CD4-positive, alpha-beta T cell treated with Interleukin-6 at 100 ng/mL for 8 hours (primary cell): ENCODE results near the gene CDADC1.
"Not testable (repeated sequence)": the region's sequence is repeated elsewhere in the genome, so short reads cannot be mapped to it uniquely, and the experiment has no call there.

Experiments used
- DNase-seq: peaks from one replicate; pipeline ENCODE4 v3.0.0-alpha.2; 2020; ENCODE audit warnings: mixed read lengths, low spot score

The CDADC1 gene

DNA sequence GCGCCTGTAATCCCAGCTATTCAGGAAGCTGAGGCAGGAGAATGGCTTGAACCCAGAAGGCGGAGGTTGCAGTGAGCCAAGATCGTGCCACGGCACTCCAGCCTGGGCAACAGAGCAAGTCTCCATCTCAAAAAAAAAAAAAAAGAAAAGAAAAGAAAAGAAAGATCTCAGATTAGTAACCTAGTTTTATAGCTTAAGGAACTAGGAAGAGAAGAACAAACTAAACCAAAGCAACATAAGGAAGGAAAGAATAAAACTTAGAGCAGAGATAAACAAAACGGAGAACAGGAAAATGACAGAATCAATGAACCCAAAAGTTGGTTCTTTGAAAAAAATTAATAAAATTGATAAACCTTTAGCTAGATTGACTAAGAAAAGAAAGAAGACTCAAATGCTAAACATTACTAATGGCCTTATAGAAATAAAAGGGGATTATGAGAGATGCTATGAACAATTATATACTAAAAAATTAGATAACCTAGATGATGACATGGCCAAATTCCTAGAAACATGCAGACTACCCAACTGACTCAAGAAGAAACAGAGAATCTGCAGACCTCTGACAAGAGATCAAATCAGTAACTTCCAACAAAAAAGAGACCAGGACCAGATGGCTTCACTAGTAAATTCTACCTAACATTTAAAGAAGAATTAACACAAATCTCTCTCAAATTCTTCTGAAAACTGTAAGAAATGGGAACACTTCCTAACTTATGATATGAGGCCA is 68.2 kb downstream of the CDADC1 start:
- DNase-seq, result no peak

DNA sequence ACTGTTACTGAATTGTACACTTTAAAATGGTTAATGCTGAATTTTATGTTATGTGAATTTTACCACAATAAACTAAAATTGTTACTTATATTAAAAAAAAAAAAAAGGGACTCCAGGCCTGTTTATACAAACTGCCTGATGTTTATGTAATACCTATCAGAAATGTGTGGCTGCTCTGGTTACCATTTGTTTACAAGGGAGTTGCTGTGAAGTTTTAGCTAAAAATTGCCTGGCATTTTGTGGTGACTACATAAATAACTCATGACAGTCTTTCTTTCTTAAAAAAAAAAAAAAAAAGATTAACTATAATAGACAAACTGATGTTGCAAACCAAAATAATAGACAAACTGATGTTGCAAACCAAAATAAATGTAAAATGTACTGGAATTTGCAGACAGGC is 71.8 kb downstream of the CDADC1 start:
- DNase-seq, result no peak

DNA sequence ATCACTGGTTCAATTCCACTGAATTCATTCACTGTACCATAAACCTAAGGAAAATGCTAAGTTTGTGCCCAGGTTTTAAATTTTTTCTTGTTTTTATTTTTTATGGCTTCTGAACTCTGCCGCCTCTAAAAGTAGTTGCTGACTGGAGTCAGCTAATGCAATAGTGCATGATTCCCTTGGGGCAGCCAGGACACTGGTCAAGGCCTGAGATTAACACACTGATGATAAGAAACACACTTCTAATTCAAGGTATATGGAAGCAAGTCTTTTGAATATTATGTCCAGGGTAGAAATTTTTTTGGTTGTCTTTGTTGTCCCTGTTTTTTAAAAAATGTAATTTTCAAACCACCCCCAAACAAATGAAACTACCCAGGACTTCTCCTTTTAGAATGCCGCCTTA is 72.2 kb downstream of the CDADC1 start:
- DNase-seq, result no peak

DNA sequence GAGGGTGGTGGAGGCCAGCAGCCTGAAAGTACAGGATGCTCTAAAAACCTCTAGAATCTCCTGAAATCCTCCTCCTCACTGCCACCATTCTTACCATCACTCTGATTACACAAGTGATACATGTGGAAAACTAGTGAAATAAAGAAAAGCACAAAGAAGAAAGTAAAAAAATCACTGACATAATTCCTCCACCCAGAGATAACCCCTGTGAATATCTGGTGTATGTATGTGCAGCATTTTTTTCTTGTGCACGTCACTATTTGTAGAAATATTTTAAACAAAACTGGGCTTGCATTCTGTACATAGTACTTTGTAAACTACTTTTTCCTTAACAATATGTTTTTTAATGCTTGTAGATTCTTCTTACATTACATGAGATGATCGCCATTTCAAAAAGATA is 73.2 kb downstream of the CDADC1 start:
- no peak for DNase-seq

DNA sequence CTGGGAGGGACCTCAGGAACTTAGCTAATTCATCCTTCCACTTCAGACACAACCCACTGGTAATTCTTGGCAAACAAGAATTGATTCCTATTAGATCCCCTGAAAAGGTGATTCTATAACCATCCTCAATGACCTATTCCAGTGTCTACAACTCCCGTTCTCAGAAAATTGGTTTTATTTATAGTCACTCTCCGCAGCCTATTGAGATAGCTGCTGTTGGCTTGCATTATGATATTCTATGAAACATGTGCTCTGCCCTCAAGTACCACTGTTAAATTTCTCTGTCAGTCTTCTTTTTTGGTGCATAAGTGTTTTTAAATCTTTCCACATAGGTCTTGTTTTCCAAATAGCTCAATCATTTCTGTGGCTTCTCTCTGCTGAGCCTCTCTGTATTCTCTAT is 75.0 kb downstream of the CDADC1 start:
- DNase-seq, result no peak

DNA sequence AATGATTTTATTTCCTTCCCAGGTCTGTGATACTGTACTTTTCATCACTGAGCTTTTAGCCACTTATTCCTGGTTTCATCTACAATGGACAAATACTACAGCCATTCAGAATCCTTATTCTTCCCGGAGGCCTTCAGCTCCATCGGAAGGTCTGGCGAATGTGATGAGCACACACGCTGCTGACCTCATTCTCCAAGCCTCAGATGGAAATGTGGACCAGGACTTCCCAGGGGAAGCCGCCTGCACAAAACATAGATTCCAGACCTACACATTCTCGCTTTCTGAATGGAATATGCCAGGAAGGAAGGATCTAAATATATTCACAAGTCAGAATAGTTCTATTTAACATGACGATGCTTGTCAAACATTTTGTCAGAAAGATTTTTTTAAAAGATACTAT is 75.6 kb downstream of the CDADC1 start:
- DNase-seq, result no peak

DNA sequence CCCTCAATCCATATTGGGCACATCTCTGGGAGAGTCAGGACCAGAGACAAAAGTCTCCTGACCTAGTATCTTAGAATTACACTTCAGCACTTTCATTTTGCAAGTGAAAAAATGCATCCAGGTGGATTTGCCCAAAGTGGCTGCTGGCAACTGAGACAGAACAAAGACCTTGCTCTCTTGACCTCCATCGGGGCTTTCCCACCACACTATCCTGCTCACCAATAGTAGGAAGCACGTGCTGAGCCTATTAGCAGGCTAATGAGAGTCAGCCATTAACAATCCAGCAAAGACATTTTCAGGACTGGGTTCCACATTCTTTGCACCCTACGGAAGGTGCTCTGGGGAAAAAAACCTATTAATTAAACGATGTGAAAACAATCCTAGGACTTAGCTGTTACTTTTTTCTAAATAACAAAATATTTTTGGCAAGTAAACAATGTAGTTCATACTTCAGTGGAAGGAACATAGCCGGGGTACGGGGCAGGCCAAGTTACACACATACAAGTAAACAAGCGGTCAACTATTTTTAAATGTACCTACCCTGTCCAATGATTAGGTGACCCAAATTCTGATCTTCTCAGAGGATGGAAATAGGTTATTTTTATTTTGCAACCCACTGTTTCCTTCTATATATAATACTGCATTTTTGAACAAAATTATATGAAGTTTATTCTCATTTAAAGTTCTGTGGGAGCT is 78.6 kb downstream of the CDADC1 start:
- no peak for DNase-seq

DNA sequence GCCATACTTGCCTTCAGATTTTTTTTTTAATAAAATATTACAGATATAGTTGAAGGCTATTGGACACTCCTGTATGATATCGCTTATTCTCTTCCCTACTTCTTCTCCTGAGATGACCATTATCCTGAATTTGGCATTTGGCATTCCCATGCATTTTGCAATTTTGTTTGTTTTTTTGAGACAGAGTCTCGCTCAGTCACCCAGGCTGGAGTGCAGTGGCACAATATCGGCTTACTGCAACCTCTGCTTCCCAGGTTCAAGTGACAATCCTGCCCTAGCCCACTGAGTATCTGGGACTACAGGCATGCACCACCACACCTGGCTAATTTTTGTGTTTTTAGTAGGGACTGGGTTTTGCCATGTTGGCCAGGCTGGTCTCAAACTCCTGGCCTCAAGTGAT is 79.4 kb downstream of the CDADC1 start:
- DNase-seq, result not testable (repeated sequence)

DNA sequence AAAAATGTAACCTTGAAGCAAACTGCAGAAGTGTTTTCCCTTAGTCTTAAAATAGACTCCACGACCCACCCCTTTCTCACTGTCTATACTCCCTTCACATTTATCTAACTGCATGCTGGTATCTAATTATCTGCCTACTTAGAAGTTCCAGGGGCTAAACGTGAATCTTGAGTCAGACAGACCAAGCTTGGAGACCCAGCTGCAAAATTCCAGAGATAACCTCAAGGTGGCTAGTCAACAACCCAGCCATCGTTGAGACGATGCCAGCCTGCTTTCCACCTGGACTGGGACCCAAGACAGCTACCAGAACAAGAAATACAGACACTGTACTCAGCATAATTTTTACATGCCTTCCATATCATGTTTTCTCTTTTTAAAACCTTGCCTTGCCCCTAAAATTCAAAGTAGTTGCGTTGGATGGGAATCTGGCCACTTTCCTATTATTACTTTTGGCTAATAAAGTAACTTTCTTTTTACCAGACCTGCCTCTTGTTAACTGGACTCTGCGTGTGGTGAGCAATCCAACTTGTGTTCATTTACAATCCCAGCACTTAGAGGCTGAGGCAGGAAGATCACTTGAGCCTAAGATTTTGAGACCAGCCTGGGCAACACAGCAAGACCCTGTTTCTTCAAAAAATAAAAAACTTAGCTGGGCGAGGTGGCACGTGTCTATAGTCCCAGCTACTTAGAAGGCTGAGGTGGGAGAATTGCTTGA is 82.3 kb downstream of the CDADC1 start:
- no peak for DNase-seq

DNA sequence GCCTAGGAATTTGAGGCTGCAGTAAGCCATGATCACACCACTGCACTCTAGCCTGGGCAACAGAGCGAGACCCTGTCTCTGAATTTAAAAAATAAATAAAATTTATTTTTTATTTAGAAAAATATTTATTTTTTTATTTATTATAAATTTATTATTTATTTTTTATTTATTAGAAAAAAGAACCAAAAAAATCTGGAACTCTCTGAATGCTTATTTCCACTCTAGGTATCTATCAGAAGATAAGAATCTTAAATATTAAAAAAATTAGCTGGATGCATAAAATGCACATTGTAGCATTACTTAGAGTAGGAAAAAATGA is 82.8 kb downstream of the CDADC1 start:
- DNase-seq, result no peak

DNA sequence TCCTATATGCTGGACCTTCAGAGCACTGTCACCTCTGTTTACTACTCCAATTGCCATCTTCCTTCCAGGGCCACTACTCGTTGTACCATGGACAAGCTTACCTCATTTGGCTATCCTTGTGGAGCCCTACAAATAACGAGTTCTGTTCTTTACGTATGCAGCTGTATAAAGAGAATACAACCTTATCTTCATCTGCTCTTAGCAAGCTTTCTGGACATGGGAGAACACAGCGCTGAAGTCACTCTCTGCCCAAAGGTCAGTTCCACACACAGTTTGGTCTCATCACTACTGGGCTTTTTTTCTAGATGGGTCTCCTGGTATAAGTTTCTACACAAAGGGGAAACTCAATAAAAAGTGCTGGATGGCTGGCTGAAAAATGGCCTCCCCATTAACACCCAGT is 88.9 kb downstream of the CDADC1 start:
- DNase-seq, result no peak

DNA sequence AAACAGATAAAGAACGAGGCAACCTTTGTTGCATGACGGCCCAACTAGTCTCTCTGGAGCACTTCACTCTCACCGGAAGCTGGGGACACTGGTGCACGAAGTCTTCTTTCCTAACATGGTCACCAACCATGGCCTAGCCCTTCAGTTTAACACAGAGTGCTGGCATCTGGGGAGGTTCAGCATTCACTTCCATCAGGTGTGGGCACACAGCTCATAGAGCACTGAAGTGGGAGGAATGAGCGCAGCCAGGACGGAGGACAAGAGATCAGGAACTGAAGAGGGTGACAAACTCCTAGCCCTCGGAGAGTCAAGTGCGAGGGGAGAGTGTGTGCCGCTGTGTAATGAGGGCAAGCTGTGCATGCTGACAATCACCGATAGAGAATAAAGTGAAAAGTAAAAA is 92.4 kb downstream of the CDADC1 start:
- DNase-seq, result no peak

DNA sequence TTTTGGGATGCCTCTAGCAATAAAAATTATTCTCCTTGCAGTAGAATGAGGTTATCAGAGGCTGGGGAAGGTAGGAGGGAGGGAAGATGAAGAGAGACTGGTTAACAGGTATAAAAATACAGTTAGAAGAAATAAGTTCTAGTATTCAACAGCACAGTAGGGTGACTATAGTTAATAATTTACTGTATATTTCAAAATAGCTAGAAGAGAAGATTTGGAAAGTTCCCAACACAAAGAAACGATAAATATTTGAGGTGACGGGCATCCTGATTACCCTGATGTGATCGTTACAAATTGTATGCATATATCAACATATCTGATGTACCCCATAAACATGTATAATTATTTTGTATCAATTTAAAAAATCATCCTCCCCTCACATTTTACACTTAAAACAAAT is 93.8 kb downstream of the CDADC1 start:
- no peak for DNase-seq

DNA sequence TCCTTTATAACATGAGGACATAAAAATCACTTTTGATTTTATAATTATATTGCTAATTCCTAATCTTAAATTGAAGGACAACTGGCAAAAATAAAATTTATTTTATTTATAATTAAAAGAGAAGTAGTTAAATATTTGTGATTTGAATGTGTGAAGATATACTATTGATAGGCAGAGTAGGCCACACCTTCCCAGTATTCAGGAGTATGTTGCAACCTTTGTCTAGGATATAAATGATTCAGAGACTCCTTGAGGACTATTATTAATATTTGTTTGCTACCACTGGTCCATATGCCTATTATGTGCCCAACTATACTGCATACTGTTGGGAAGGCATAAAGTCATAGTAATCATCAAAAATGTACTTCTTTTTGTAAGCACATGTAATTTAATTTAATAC is 94.2 kb downstream of the CDADC1 start:
- DNase-seq, result no peak

DNA sequence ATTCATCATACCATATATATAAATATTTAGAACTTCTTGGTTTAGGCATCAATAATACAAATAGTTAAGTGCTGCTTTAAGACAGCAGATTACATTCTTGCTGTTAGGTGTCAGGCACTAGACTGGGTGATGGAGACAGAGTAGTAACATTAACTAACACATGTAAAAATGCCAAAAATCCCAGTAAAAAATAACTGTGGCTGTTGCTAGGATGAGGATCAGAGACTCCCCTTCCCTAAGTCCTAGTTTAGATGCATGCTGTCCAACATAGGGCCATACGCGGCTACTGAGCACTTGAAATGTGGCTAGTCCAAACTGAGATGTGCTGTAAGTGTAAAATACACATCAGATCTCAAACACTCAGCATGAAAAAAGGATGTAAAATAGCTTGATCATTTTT is 94.7 kb downstream of the CDADC1 start:
- DNase-seq, result no peak
